H1 (cell line): Measurements from ENCODE around the gene LBH. TPM values are rescaled to one million over a fixed set of nuclear protein-coding genes. Genes with fewer than 3 reads are reported as not detected.

Source experiments
- CTCF ChIA-PET: fragments of 300-600 bp; sonication (Branson Sonifier 250); formaldehyde crosslinking; loops from one replicate; lab custom pipeline; 2021; ENCODE audit not compliant: partially characterized antibody; lab: Charles Lee
- POLR2A ChIA-PET: fragments of 300-600 bp; sonication (Branson Sonifier 250); formaldehyde crosslinking; loops from one replicate; lab custom pipeline; 2021; ENCODE audit warnings: inconsistent platforms; ENCODE audit not compliant: partially characterized antibody; lab: Charles Lee
- DNase-seq, 2 experiments: peaks; one replicate each; pipeline versions ENCODE4 v3.0.0 to v3.0.0-alpha.2; 2010 to 2022; ENCODE audit warnings: low spot score in 2 of 2, low read depth in 1 of 2, mixed read lengths in 1 of 2
- FAIRE-seq: peaks from 2 replicates; lab custom pipeline; 2011; peaks lifted over from hg19 to GRCh38; lab: Jason Lieb, UNC
- H2AFZ ChIP-seq: 2 replicates; pipeline ENCODE4 v1.8.1; 2012; ENCODE audit warnings: low read length, inconsistent platforms
- H2AK5ac ChIP-seq: 2 replicates; pipeline ENCODE4 v1.6.1; 2013; ENCODE audit warnings: low read depth, low read length
- H2BK120ac ChIP-seq: replicated peaks from 2 replicates; pipeline ENCODE3; 2013; ENCODE audit warnings: low read depth, low read length, inconsistent platforms
- H2BK12ac ChIP-seq: 2 replicates; pipeline ENCODE4 v1.6.1; 2013; ENCODE audit warnings: low read depth, low read length
- H2BK15ac ChIP-seq: 2 replicates; pipeline ENCODE4 v1.6.1; 2013; ENCODE audit warnings: low read length
- H2BK20ac ChIP-seq: 2 replicates; pipeline ENCODE4 v1.6.1; 2013; ENCODE audit warnings: low read length
- H2BK5ac ChIP-seq: 2 replicates; pipeline ENCODE4 v1.6.1; 2013; ENCODE audit warnings: low read depth, low read length
- H3K14ac ChIP-seq: 2 replicates; pipeline ENCODE4 v1.6.1; 2013; ENCODE audit warnings: inconsistent platforms; ENCODE audit not compliant: insufficient read length
- H3K18ac ChIP-seq: 2 replicates; pipeline ENCODE4 v1.6.1; 2013; ENCODE audit warnings: low read length; ENCODE audit errors: extremely low read depth
- H3K23ac ChIP-seq: 2 replicates; pipeline ENCODE4 v1.6.1; 2013; ENCODE audit warnings: inconsistent platforms; ENCODE audit not compliant: insufficient read length
- H3K23me2 ChIP-seq: 2 replicates; pipeline ENCODE4 v1.6.1; 2013; ENCODE audit warnings: low read depth, low read length
- H3K27ac ChIP-seq: 2 replicates; pipeline ENCODE4 v1.6.1; 2011; ENCODE audit warnings: low read depth, low read length, inconsistent platforms
- H3K27me3 ChIP-seq, 4 experiments: replicated peaks in 1 of 4; 1 replicate in 1 of 4; 2 replicates in 3 of 4; pipeline versions ENCODE4 v1.6.1 to v1.8.1; 2011 to 2013; ENCODE audit warnings: low read length in 3 of 4, mild to moderate bottlenecking in 3 of 4, inconsistent platforms in 2 of 4, mixed read lengths in 2 of 4, moderate library complexity in 1 of 4; ENCODE audit not compliant: control insufficient read depth in 3 of 4, insufficient read depth in 3 of 4; ENCODE audit errors: extremely low read depth in 1 of 4
- H3K36me3 ChIP-seq, 4 experiments: 2 replicates each; pipeline versions ENCODE4 v1.6.1 to v1.8.1; 2011 to 2013; ENCODE audit warnings: mild to moderate bottlenecking in 4 of 4, low read length in 3 of 4, moderate library complexity in 2 of 4, control low read depth in 1 of 4, inconsistent platforms in 1 of 4; ENCODE audit not compliant: insufficient read depth in 4 of 4, control insufficient read depth in 2 of 4
- H3K4ac ChIP-seq: replicated peaks from 2 replicates; pipeline ENCODE3; 2013; ENCODE audit warnings: low read length, low read depth, mixed read lengths, inconsistent platforms; ENCODE audit not compliant: insufficient read length
- H3K4me1 ChIP-seq, 4 experiments: replicated peaks in 1 of 4; 1 replicate in 1 of 4; 2 replicates in 3 of 4; pipeline versions ENCODE4 v1.6.1 to v1.8.1; 2011 to 2013; ENCODE audit warnings: low read length in 3 of 4, inconsistent platforms in 2 of 4, mixed read lengths in 1 of 4; ENCODE audit not compliant: insufficient read depth in 4 of 4, control insufficient read depth in 3 of 4
- H3K4me2 ChIP-seq, 2 experiments: 2 replicates each; pipeline versions ENCODE4 v1.6.1 to v1.8.1; 2011 to 2013; ENCODE audit warnings: low read depth in 2 of 2, low read length in 2 of 2, control low read depth in 1 of 2, inconsistent platforms in 1 of 2, mild to moderate bottlenecking in 1 of 2; ENCODE audit not compliant: insufficient read depth in 1 of 2
- H3K4me3 ChIP-seq, 4 experiments: fragments of 200-600, 300-600 bp in 1 of 4; sonication (generic), shearing (Covaris generic), sonication (Bioruptor Twin) in 1 of 4; 2 replicates each; pipeline versions ENCODE4 v1.5.1 to v1.8.1; 2011 to 2016; ENCODE audit warnings: low read length in 4 of 4, low read depth in 3 of 4, control low read depth in 2 of 4, inconsistent platforms in 2 of 4, mild to moderate bottlenecking in 2 of 4, mixed read lengths in 1 of 4, moderate library complexity in 1 of 4; ENCODE audit not compliant: insufficient read depth in 2 of 4; ENCODE audit errors: extremely low read depth in 1 of 4
- H3K56ac ChIP-seq: replicated peaks from 2 replicates; pipeline ENCODE3; 2013; ENCODE audit warnings: low read depth, mild to moderate bottlenecking, mixed read lengths, low read length, inconsistent platforms; ENCODE audit not compliant: insufficient read length
- H3K79me1 ChIP-seq: 2 replicates; pipeline ENCODE4 v1.6.1; 2013; ENCODE audit warnings: low read depth, low read length, control low read depth
- H3K79me2 ChIP-seq, 2 experiments: 2 replicates each; pipeline versions ENCODE4 v1.6.1 to v1.8.1; 2012 to 2013; ENCODE audit warnings: low read length in 2 of 2, mild to moderate bottlenecking in 2 of 2, inconsistent platforms in 1 of 2; ENCODE audit not compliant: insufficient read depth in 2 of 2, control insufficient read depth in 1 of 2
- H3K9ac ChIP-seq, 4 experiments: replicated peaks in 1 of 4; 1 replicate in 1 of 4; 2 replicates in 3 of 4; pipeline versions ENCODE4 v1.6.1 to v1.8.1; 2011 to 2013; ENCODE audit warnings: low read depth in 3 of 4, low read length in 3 of 4, control low read depth in 2 of 4, mild to moderate bottlenecking in 2 of 4, moderate library complexity in 2 of 4, inconsistent platforms in 1 of 4; ENCODE audit errors: extremely low read depth in 1 of 4
- H3K9me3 ChIP-seq, 2 experiments: 2 replicates each; pipeline versions ENCODE4 v1.6.1 to v1.8.1; 2012 to 2013; ENCODE audit warnings: mild to moderate bottlenecking in 2 of 2, moderate library complexity in 2 of 2, control low read depth in 1 of 2, inconsistent platforms in 1 of 2, low read depth in 1 of 2, low read length in 1 of 2, mixed read lengths in 1 of 2; ENCODE audit not compliant: insufficient read depth in 2 of 2
- H4K20me1 ChIP-seq, 2 experiments: replicated peaks in 1 of 2; 2 replicates each; pipeline versions ENCODE3 to v1.8.1; 2011 to 2013; ENCODE audit warnings: inconsistent platforms in 2 of 2, low read length in 2 of 2, mild to moderate bottlenecking in 1 of 2; ENCODE audit not compliant: insufficient read depth in 2 of 2, control insufficient read depth in 1 of 2
- H4K5ac ChIP-seq: 2 replicates; pipeline ENCODE4 v1.6.1; 2013; ENCODE audit warnings: low read length, low read depth, mixed read lengths, inconsistent platforms; ENCODE audit not compliant: insufficient read length
- H4K8ac ChIP-seq: 2 replicates; pipeline ENCODE4 v1.8.0; 2013; ENCODE audit warnings: mild to moderate bottlenecking, moderate library complexity, low read length, inconsistent platforms; ENCODE audit not compliant: insufficient read depth; ENCODE audit errors: extremely low read depth
- H4K91ac ChIP-seq: replicated peaks from 2 replicates; pipeline ENCODE3; 2013; ENCODE audit warnings: low read length, mixed read lengths, inconsistent platforms; ENCODE audit not compliant: insufficient read length
- BCL11A ChIP-seq, 2 experiments: IDR thresholded peaks; one replicate each; pipeline ENCODE4 v1.6.1; 2011; ENCODE audit warnings: low read depth in 2 of 2, low read length in 2 of 2, mild to moderate bottlenecking in 2 of 2
- PHF8 ChIP-seq: fragments of 200-600 bp; sonication (generic); conservative IDR thresholded peaks from 2 replicates; pipeline ENCODE4 v1.7.1; 2012; ENCODE audit warnings: low read depth, mild to moderate bottlenecking, inconsistent platforms, low read length, moderate library complexity
- RNF2 ChIP-seq: fragments of 200-900, 300-1000 bp; sonication (generic); IDR thresholded peaks from 2 replicates; pipeline ENCODE4 v1.7.1; 2016; ENCODE audit warnings: borderline replicate concordance, low read depth, mild to moderate bottlenecking, antibody characterized with exemption, low read length; ENCODE audit not compliant: poor library complexity, severe bottlenecking; ENCODE audit errors: missing control alignments
- WGBS, 2 experiments: shearing (Covaris generic) in 1 of 2; methylation state at CpG; one replicate each; pipeline versions ENCODE4 v1.1.6 to v1.1.7; 2013 to 2015; ENCODE audit warnings: low lambda C conversion rate in 2 of 2, mixed read lengths in 2 of 2, inconsistent platforms in 1 of 2, low coverage in 1 of 2, missing lambda C conversion rate in 1 of 2; ENCODE audit not compliant: insufficient replicate concordance in 2 of 2, insufficient coverage in 1 of 2, insufficient read length in 1 of 2; ENCODE audit errors: extremely low coverage in 1 of 2, missing lambda C conversion rate in 1 of 2; 5-methylcytosine and 5-hydroxymethylcytosine counted together
- polyA plus RNA-seq, 7 experiments: library from polyadenylated mRNA; depleted of rRNA in 3 of 7; stranded (reverse) in 5 of 7; unstranded in 2 of 7; fragments of >200 nt in 5 of 7; fragments of 200-250 nt in 2 of 7; gene quantifications; 1 replicate in 5 of 7; 2 replicates in 1 of 7; 4 replicates in 1 of 7; pipeline versions ENCODE4 v1.2.1 to v1.2.3, GENCODE V29; 2011 to 2013; ENCODE audit warnings: missing spikeins in 2 of 7, mixed read lengths in 2 of 7
- total RNA-seq: library from RNA; stranded (reverse); fragmentation: NEBNext Ultra II Directional; extraction: Animal tissue kit (Norgen Biotek cat#: 25700); gene quantifications from 2 replicates; pipeline ENCODE4 v1.2.1, GENCODE V29; 2021
- TF ChIP-seq, protein P1 (sequence below): IDR thresholded peaks from 2 replicates; pipeline ENCODE4 v1.6.1; 2012; ENCODE audit warnings: inconsistent platforms

Gene LBH
- total and polyA plus RNA-seq, 2 of the 8 experiments (the other 6 are each of a cell fraction or from before 2014, with no cell fraction given) = 25.7 to 34.5 TPM

DNA sequence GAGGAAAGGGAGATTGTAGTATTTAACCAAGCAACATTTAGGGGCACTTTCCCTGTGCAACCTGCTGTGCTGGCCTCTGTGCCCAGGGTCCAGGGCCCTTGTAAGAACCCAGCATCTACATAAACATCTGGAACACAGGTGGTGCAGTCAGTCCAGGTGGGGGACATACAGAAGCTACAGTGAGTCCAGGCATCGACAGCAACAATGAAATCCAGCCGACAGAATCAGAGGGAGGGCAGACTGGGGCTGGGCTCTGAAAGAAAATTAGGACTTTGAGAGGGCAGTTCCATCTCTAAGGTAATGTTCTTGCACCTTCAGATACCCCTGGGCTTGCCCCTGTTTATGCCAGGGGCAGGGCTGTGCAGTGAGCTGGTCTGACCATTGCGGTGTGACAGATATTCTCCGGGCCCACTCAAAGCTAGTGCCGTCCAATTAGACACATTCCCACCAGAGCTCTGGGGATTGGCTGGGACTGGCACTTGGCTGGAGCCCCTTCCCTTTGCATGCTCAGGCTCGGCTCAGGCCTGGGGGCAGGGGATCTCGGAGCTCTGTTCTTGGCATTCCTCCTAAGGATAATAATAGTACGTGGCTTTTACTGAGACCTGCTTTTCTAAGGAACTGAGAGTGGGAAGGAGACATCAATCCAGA is 5.4 kb downstream of the LBH start:
- no peak overlapping the region for H4K8ac ChIP-seq
- H2AK5ac ChIP-seq = no peak overlapping the region
- no peak overlapping the region for H3K56ac ChIP-seq
- no peak overlapping the region for H4K91ac ChIP-seq
- no peak overlapping the region for H3K9ac ChIP-seq
- no peaks in the 10 kb centered on the region for H3K79me1 ChIP-seq
- WGBS, 2 experiments = 91% methylated on average over 8 of the region's 8 CpGs; no CpG with 5 or more reads in 1 of the 2 experiments
- peaks cover 0 to 3% (median under 1%) of the 10 kb centered on the region in 4 experiments; a peak in 5 of 7 replicates for H3K27me3 ChIP-seq
- DNase-seq (no peak), FAIRE-seq (no peak)
- no peak overlapping the region for H2BK15ac ChIP-seq
- no peak overlapping the region for H3K27ac ChIP-seq
- H2BK5ac ChIP-seq = no peak overlapping the region
- peaks cover 0 to 3% (median under 1%) of the 10 kb centered on the region in 4 experiments; a peak in 1 of 8 replicates for H3K36me3 ChIP-seq
- no peaks in the 10 kb centered on the region for H3K9me3 ChIP-seq
- ChIA-PET POLR2A (no interaction called here), CTCF (interaction anchor here (0.6 to 5.4 kb wide), 11 partner anchors 16 to 460 kb away, joined by 3 to 74 read pairs (median 3); no protein-coding TSS in a partner anchor)
- H4K20me1 ChIP-seq = peaks cover 2% of the 10 kb centered on the region in 2 experiments
- H2BK20ac ChIP-seq = no peak overlapping the region
- no peak overlapping the region for H2BK12ac ChIP-seq
- H2BK120ac ChIP-seq = no peak overlapping the region
- H3K18ac ChIP-seq = no peak overlapping the region
- peaks cover 9% of the 10 kb centered on the region for H3K23me2 ChIP-seq
- no peak overlapping the region for H2AFZ ChIP-seq
- no peak overlapping the region for H3K23ac ChIP-seq
- TF ChIP-seq RNF2 = no peak
- TF ChIP-seq BCL11A (IDR thresholded peaks at IDR 0.05; ENCODE audit: low read depth in 2 of 2, low read length in 2 of 2) = no peak
- TF ChIP-seq PHF8 = no peak
- TF ChIP-seq, protein P1, sequence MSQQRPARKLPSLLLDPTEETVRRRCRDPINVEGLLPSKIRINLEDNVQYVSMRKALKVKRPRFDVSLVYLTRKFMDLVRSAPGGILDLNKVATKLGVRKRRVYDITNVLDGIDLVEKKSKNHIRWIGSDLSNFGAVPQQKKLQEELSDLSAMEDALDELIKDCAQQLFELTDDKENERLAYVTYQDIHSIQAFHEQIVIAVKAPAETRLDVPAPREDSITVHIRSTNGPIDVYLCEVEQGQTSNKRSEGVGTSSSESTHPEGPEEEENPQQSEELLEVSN = peak; percentile 57
- no peak overlapping the region for H3K14ac ChIP-seq
- H3K79me2 ChIP-seq = no peaks in the 10 kb centered on the region; a peak in 1 of 4 replicates
- H3K4me1 ChIP-seq = peaks cover 0 to 7% (median 4%) of the 10 kb centered on the region in 4 experiments; a peak in 3 of 7 replicates
- no peak overlapping the region for H3K4me2 ChIP-seq
- H3K4ac ChIP-seq = no peak overlapping the region
- H3K4me3 ChIP-seq = no peak overlapping the region
- H4K5ac ChIP-seq = no peak overlapping the region
